GM12892 (cell line): ENCODE measurements around the gene PTPRQ.

Experiments
- POLR2A ChIP-seq: IDR thresholded peaks from 2 replicates; pipeline ENCODE4 v1.6.1; 2011; ENCODE audit warnings: low read depth, low read length, control low read depth
- POLR2AphosphoS5 ChIP-seq: IDR thresholded peaks from 2 replicates; pipeline ENCODE4 v1.6.1; 2011; ENCODE audit warnings: low read depth, low read length, control low read depth

- TF ChIP-seq POLR2AphosphoS5: no peak
- TF ChIP-seq POLR2A: no peak
Measured at GRCh38 chr12:80413462-80413861, 30.6 kb upstream of the PTPRQ start.
